Activated CD4-positive, alpha-beta memory T cell treated with anti-CD3 and anti-CD28 coated beads, Interleukin-2, amount 10 ng/mL, durations not matched to agents 7 days and 5 days (primary cell): ENCODE measurements around the gene IL11. TPM values are rescaled to one million over a fixed set of nuclear protein-coding genes. Genes with fewer than 3 reads are reported as not detected.

Source experiments
- CTCF ChIA-PET: fragments of 350-600 bp; sonication (Branson Sonifier 250); formaldehyde crosslinking; loops from one replicate; lab custom pipeline; 2021; ENCODE audit warnings: antibody characterized with exemption, inconsistent platforms; lab: Charles Lee
- POLR2A ChIA-PET: fragments of 350-600 bp; sonication (Branson Sonifier 250); formaldehyde crosslinking; loops from one replicate; lab custom pipeline; 2021; ENCODE audit warnings: antibody characterized with exemption; lab: Charles Lee
- DNase-seq: peaks from one replicate; pipeline ENCODE4 v3.0.0-alpha.2; 2020
- H3K27ac Mint-ChIP-seq: one replicate; pipeline ENCODE4 v1.8.0; 2021; ENCODE audit warnings: mild to moderate bottlenecking, mixed read lengths
- H3K27me3 Mint-ChIP-seq: one replicate; pipeline ENCODE4 v1.8.0; 2021; ENCODE audit warnings: mixed read lengths
- H3K36me3 Mint-ChIP-seq: one replicate; pipeline ENCODE4 v1.8.0; 2021; ENCODE audit warnings: low read depth, mixed read lengths
- H3K4me1 Mint-ChIP-seq: one replicate; pipeline ENCODE4 v1.8.0; 2021; ENCODE audit warnings: mixed read lengths
- H3K4me3 Mint-ChIP-seq: one replicate; pipeline ENCODE4 v1.8.0; 2021; ENCODE audit warnings: mild to moderate bottlenecking, mixed read lengths
- H3K9me3 Mint-ChIP-seq: one replicate; pipeline ENCODE4 v1.8.0; 2021; ENCODE audit warnings: mixed read lengths
- total RNA-seq, 2 experiments: library from RNA; stranded (reverse); gene quantifications; one replicate each; pipeline ENCODE4 v1.2.3, GENCODE V29; 2021

Gene IL11
- total RNA-seq, 2 experiments from 2014 or later: 0.48 TPM; not detected in 1

DNA sequence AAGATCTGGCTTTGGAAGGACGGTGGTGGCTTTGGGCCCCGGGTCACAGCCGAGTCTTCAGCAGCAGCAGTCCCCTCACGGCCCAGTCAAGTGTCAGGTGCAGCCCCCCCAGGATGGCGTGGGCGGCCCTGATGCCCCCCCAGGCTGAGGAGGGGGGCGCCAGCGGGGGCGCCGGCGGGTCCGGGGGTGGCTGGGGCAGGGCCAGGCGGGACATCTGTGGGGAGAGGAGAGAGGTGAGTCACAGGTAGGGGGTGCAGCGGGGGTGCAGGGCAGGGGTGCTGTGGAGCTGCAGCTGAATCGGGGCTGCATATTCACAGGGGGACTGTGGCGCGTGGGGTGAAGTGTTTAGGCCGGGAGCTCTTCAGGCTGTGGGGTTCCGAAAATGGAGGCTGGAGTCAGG lies 4.3 kb downstream of the IL11 start:
- peaks cover 25% of the 10 kb centered on the region for H3K27me3 Mint-ChIP-seq
- CTCF ChIA-PET: interaction anchor here (0.6 to 0.9 kb wide), 2 partner anchors 27 to 53 kb away, joined by 3 read pairs; partner anchors contain the start of gene KMT5C
- no peaks in the 10 kb centered on the region for H3K36me3 Mint-ChIP-seq
- no peaks in the 10 kb centered on the region for H3K9me3 Mint-ChIP-seq
- H3K4me1 Mint-ChIP-seq: peaks cover 4% of the 10 kb centered on the region
- H3K4me3 Mint-ChIP-seq: no peak overlapping the region
- no peak overlapping the region for H3K27ac Mint-ChIP-seq
- POLR2A ChIA-PET: interaction anchor here (0.9 kb wide), 1 partner anchor 27 kb away, joined by 3 read pairs; no protein-coding TSS in a partner anchor
- DNase-seq: no peak

DNA sequence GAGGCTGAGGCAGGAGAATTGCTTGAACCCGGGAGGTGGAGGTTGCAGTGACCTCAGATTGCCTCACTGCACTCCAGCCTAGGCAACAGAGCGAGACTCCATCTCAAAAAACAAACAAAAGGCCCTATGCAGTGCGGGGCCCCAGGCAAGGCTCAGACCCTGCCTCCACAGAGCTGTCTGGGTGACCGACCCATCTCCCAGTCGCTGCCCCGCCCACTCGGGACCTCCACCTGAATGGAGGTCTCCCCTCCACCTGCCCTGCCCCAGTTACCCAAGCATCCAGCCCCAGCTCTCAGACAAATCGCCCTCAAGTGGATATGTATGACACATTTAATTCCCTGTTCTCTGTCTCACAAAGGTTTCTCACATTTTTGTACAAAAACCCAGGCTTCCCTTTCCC lies 5.0 kb downstream of the IL11 start:
- Mint-ChIP-seq H3K9me3 (no peaks in the 10 kb centered on the region), H3K27ac (no peak overlapping the region), H3K4me3 (no peak overlapping the region), H3K27me3 (peaks cover 19% of the 10 kb centered on the region), H3K4me1 (peaks cover 2% of the 10 kb centered on the region), H3K36me3 (no peaks in the 10 kb centered on the region)
- no peak for DNase-seq
- ChIA-PET POLR2A (no interaction called here), CTCF (interaction anchor here (0.5 to 0.9 kb wide), 2 partner anchors 26 to 81 kb away, joined by 3 read pairs; partner anchors contain the start of gene KMT5C)

- Mint-ChIP-seq H3K4me1 (no peaks in the 10 kb centered on the region), H3K9me3 (no peaks in the 10 kb centered on the region), H3K36me3 (no peaks in the 10 kb centered on the region), H3K27me3 (peaks cover 9% of the 10 kb centered on the region), H3K4me3 (no peak within 1 kb of the TSS), H3K27ac (no peak within 1 kb of the TSS)
- POLR2A ChIA-PET: no interaction called here
- no peak for DNase-seq
- CTCF ChIA-PET: no interaction called here
Measured at GRCh38 chr19:55362990-55363716, 7.1 kb downstream of the IL11 start, which contains the start of gene GARIN5B. Gene GARIN5B (minus strand): TSS chr19:55363260. CDS start chr19:55363066, 194 bp downstream.

GRCh38 chr19:55362174-55362989 lies 7.9 kb downstream of the IL11 start:
- CTCF ChIA-PET: no interaction called here
- DNase-seq: no peak
- Mint-ChIP-seq H3K36me3 (no peaks in the 10 kb centered on the region), H3K27ac (no peak overlapping the region), H3K27me3 (peaks cover 8% of the 10 kb centered on the region), H3K4me3 (no peak overlapping the region), H3K9me3 (no peaks in the 10 kb centered on the region), H3K4me1 (no peaks in the 10 kb centered on the region)
- POLR2A ChIA-PET: no interaction called here

DNA sequence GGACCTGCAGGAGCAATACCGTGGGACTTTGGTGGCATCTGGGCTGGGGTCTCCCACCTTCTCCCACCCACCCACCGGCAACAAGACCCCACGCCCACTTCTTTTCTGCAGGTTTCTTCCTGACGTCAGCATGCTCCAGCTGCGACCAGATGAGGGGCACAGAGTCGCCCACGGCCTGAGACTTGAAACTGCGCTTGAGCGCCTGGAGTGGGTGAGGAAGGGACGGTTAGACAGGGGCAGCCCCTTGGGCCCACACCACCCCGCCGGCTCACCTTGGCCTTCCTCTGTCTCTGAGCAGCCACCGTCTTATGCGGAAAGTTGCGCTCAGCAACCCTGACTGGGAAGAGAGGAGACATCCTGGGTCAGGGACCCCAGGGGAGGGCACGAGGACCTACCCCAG lies 9.4 kb downstream of the IL11 start:
- CTCF ChIA-PET: no interaction called here
- Mint-ChIP-seq H3K27me3 (peaks cover 9% of the 10 kb centered on the region), H3K27ac (no peak overlapping the region), H3K9me3 (no peaks in the 10 kb centered on the region), H3K4me1 (no peaks in the 10 kb centered on the region), H3K4me3 (no peak overlapping the region), H3K36me3 (no peaks in the 10 kb centered on the region)
- POLR2A ChIA-PET: no interaction called here
- no peak for DNase-seq

- CTCF ChIA-PET: no interaction called here
- no peaks in the 10 kb centered on the region for H3K36me3 Mint-ChIP-seq
Measured at GRCh38 chr19:55358943-55359908, 11.0 kb downstream of the IL11 start.

DNA sequence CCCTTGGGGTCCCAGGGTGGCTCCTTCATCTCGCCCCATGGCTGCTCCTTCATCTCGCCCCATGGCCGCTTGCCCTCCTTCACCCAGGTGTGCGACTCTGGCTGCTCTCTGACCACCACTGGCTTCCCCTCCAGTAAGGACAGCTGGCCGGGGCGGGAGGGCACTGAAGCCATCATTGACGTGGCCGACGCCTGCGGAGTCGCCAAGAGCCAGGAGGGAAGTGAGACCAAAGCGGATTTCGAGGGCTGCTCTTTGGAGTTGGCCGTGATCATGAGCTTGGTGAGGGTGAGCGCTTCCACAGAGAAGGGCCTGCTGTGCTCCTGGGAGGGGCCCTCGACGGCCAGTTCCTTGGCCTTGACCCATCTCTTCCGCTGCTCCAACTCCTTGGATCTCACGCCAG lies 11.8 kb downstream of the IL11 start:
- Mint-ChIP-seq H3K36me3 (no peaks in the 10 kb centered on the region), H3K27ac (no peak overlapping the region), H3K27me3 (peaks cover 21% of the 10 kb centered on the region), H3K9me3 (no peaks in the 10 kb centered on the region), H3K4me1 (peaks cover 4% of the 10 kb centered on the region), H3K4me3 (no peak overlapping the region)
- no peak for DNase-seq
- ChIA-PET CTCF (no interaction called here), POLR2A (no interaction called here)

More at GRCh38 chr19:55358943-55359908, 11.0 kb downstream of the IL11 start:
- H3K27ac Mint-ChIP-seq: no peak overlapping the region
- H3K4me3 Mint-ChIP-seq: no peak overlapping the region
- POLR2A ChIA-PET: interaction anchor here (1.2 kb wide), 1 partner anchor 48 kb away, joined by 4 read pairs; the partner anchor contains the start of gene UBE2S
- H3K9me3 Mint-ChIP-seq: no peaks in the 10 kb centered on the region
- DNase-seq: no peak
- peaks cover 16% of the 10 kb centered on the region for H3K27me3 Mint-ChIP-seq
- no peaks in the 10 kb centered on the region for H3K4me1 Mint-ChIP-seq

DNA sequence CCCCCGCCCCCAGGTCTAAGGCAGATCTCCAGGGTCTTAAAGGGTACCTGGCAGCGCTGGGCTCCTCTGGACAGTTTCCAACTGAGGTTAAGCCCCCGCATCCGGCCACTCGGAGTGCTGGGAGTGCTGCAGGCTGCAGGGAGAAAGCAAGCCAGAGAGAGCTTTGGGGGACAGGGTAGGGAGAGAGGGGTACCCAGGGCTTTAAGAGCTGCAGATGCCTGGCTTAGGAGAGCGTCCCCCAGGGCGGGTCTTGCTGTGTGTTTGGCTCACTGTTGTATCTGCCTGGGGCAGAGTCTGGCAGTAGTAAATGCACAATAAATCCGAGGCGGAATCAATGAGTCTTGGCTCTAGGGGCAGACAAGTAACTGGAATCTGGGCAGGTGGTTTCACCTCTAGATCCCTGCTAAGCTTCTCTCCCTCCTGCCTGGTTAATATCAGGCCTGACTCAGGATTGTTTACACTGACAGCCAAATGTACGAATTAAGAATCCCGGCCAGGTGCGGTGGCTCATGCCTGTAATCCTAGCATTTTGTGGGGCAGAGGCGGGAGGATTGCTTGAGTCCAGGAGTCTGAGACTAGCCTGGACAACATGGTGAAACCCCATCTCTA lies 14.9 kb downstream of the IL11 start:
- H3K27ac Mint-ChIP-seq: no peak overlapping the region
- ChIA-PET CTCF (interaction anchor here (0.6 to 1.7 kb wide), 2 partner anchors 13 to 16 kb away, joined by 3 to 4 read pairs; partner anchors contain the start of gene KMT5C), POLR2A (interaction anchor here (1.1 kb wide), 1 partner anchor 17 kb away, joined by 4 read pairs; no protein-coding TSS in a partner anchor)
- peaks cover 34% of the 10 kb centered on the region for H3K4me1 Mint-ChIP-seq
- no peak for DNase-seq
- no peaks in the 10 kb centered on the region for H3K36me3 Mint-ChIP-seq
- no peak overlapping the region for H3K4me3 Mint-ChIP-seq
- H3K27me3 Mint-ChIP-seq: peaks cover 46% of the 10 kb centered on the region
- H3K9me3 Mint-ChIP-seq: no peaks in the 10 kb centered on the region

GRCh38 chr19:55354698-55355212 lies 15.5 kb downstream of the IL11 start, which contains the start of gene COX6B2:
Gene COX6B2 (minus strand): TSS chr19:55354719. CDS start chr19:55354521, 198 bp downstream.
- ChIA-PET POLR2A (no interaction called here), CTCF (interaction anchor here (1.7 kb wide), 1 partner anchor 16 kb away, joined by 4 read pairs; the partner anchor contains the start of gene KMT5C)
- no peak for DNase-seq
- H3K36me3 Mint-ChIP-seq: no peaks in the 10 kb centered on the region
- peak within 1 kb of the TSS; percentile 67 for H3K4me3 Mint-ChIP-seq
- H3K4me1 Mint-ChIP-seq: peaks cover 34% of the 10 kb centered on the region
- H3K9me3 Mint-ChIP-seq: no peaks in the 10 kb centered on the region
- no peak within 1 kb of the TSS for H3K27ac Mint-ChIP-seq
- H3K27me3 Mint-ChIP-seq: peaks cover 46% of the 10 kb centered on the region

DNA sequence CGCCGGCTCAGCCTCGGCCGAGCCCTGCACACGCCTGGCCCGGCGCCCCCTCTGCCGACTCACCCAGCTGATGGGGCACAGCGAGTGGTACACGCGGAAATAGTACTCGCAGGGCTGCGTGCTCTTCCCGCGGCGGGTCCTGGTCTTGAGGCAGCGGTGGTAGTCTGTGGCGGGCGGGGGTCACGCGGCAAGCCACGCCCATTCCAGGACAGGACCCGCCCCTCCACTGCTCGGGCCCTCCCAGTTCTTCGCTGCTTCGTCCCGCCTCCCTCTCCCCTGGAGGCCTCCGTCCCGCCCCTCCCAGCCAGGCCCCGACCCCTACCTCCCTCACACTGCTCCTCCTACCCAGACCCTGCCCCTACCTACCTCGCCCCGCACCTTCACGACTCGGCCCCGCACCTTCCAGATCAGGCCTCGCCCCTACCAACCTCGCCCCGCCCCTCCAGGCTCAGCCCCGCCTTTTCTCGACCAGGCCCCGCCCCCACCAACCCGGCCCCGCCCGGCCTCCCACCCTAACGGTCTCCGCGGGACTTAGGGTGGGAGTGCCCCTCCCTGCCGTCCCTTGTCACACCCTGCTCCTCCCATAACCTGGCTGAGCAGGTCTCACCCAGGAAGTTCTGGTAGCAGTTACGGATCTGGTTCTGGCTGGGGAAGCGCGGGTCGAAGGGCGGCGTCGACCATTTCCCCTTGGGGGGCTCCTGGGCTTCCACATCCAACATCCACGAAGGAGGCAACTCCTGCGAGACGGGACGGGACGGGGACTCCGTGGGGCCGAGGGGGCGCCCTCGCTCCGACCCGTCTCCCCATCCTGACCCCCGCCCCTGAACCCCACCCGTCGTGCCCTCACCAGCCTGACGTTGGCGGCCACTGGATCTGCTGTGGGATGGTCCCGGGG lies 16.2 kb downstream of the IL11 start:
- Mint-ChIP-seq H3K27ac (no peak overlapping the region), H3K4me3 (peak overlapping the region; percentile 67), H3K27me3 (peaks cover 46% of the 10 kb centered on the region), H3K9me3 (no peaks in the 10 kb centered on the region), H3K36me3 (no peaks in the 10 kb centered on the region), H3K4me1 (peaks cover 34% of the 10 kb centered on the region)
- CTCF ChIA-PET: no interaction called here
- POLR2A ChIA-PET: interaction anchor here (0.9 to 2.5 kb wide), 3 partner anchors 15 to 236 kb away, joined by 3 to 13 read pairs (median 3); partner anchors contain the start of genes KMT5C and UBE2S
- DNase-seq: peak; percentile 71

GRCh38 chr19:55353356-55353802 lies 16.9 kb downstream of the IL11 start:
- Mint-ChIP-seq H3K4me1 (peaks cover 34% of the 10 kb centered on the region), H3K27ac (no peak overlapping the region), H3K9me3 (no peaks in the 10 kb centered on the region), H3K4me3 (peak overlapping the region; percentile 67), H3K27me3 (peaks cover 46% of the 10 kb centered on the region), H3K36me3 (no peaks in the 10 kb centered on the region)
- ChIA-PET POLR2A (interaction anchor here (0.9 to 2.5 kb wide), 3 partner anchors 14 to 235 kb away, joined by 3 to 13 read pairs (median 3); partner anchors contain the start of genes KMT5C and UBE2S), CTCF (no interaction called here)
- DNase-seq: no peak
